ENCODE measurements around the gene GRID1. TPM values are rescaled to one million over a fixed set of nuclear protein-coding genes. Genes with fewer than 3 reads are reported as not detected.

The GRID1 gene
- total RNA-seq, 2 donors from 2014 or later = 0.37 to 0.67 TPM

DNA sequence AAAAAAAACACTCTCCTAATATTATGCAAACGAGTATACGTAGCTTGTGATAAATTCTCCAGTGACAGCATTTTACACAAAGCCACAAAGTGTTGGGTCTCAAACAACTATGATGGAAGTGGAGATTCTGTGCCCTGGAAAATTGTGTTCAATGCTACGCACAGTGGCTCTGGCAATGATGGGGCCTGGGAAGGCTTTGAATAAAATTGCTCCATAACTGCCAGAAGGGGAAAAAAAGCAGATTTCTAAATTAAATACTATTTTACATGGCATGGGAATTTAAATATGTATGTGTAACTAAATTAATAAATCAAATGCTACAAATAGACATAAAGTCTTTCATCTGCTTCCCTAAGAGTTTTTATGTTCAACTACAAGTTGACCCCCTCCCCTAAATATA, 306.7 kb downstream of the GRID1 start:
- H3K27ac ChIP-seq = no peak overlapping the region
- TF ChIP-seq, protein P1, sequence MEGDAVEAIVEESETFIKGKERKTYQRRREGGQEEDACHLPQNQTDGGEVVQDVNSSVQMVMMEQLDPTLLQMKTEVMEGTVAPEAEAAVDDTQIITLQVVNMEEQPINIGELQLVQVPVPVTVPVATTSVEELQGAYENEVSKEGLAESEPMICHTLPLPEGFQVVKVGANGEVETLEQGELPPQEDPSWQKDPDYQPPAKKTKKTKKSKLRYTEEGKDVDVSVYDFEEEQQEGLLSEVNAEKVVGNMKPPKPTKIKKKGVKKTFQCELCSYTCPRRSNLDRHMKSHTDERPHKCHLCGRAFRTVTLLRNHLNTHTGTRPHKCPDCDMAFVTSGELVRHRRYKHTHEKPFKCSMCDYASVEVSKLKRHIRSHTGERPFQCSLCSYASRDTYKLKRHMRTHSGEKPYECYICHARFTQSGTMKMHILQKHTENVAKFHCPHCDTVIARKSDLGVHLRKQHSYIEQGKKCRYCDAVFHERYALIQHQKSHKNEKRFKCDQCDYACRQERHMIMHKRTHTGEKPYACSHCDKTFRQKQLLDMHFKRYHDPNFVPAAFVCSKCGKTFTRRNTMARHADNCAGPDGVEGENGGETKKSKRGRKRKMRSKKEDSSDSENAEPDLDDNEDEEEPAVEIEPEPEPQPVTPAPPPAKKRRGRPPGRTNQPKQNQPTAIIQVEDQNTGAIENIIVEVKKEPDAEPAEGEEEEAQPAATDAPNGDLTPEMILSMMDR (IDR thresholded peaks at IDR 0.05) = no peak
- H3K27me3 ChIP-seq = no peaks in the 10 kb centered on the region
- H3K9me3 ChIP-seq = no peaks in the 10 kb centered on the region
- peaks cover 0 to 7% of the 10 kb centered on the region in 2 donors for H3K4me1 ChIP-seq
- no peaks in the 10 kb centered on the region for H3K36me3 ChIP-seq
- no peak for DNase-seq (ENCODE audit: low spot score)
- H3K4me3 ChIP-seq = no peak overlapping the region

DNA sequence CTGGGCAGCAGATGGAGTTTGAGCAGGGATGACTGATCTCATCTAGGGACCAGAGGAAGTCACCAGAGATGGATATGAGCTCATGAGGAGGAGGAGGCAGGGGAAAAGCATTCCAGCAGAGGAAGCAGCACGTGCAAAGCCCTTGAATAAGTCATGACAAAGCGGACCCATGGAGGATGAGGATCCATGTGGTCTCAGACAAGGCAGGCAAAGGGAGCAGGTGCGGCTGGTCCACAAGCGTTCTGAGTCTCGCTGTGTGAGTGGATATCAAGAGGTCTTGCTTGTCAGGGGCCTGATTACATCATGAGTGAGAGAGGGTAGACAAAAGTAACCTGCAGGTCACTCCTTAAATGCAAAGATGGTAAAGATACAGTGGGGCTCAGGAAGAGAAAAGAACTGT, 307.6 kb downstream of the GRID1 start:
- no peaks in the 10 kb centered on the region for H3K36me3 ChIP-seq
- TF ChIP-seq, protein P1 (IDR thresholded peaks at IDR 0.05) = no peak

DNA sequence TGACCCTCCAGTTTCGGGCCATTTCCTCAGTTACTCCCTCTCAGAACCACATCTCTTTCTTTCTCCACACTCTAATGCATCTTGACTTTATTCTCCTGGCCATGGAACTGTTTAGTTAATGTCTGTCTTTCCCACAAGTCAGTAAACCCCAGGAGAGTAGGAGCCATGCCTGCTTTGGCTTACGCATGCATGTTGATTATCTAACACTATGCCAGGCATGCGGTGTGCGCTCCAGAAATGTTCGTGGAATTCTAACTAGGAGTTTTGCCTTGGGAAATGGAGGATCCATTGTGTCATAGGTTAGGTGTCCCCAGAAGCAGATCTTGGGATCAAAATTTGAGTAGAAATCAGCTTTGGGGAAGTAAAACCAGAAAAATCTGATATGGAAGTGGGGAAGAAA, 308.9 kb downstream of the GRID1 start:
- DNase-seq (ENCODE audit: low spot score) = no peak
- TF ChIP-seq, protein P1 (IDR thresholded peaks at IDR 0.05) = no peak
- Histone ChIP-seq H3K4me3 (no peak overlapping the region), H3K9me3 (no peaks in the 10 kb centered on the region), H3K27ac (peak overlapping the region in 1 of 2 donors; percentile 18), H3K36me3 (no peaks in the 10 kb centered on the region), H3K27me3 (no peaks in the 10 kb centered on the region), H3K4me1 (peaks cover 0 to 7% of the 10 kb centered on the region in 2 donors)

More for the DNA sequence above, 307.6 kb downstream of the GRID1 start:
- Histone ChIP-seq H3K4me1 (peaks cover 0 to 7% of the 10 kb centered on the region in 2 donors), H3K9me3 (no peaks in the 10 kb centered on the region), H3K27me3 (no peaks in the 10 kb centered on the region), H3K27ac (no peak overlapping the region), H3K4me3 (no peak overlapping the region)
- DNase-seq (ENCODE audit: low spot score) = no peak

DNA sequence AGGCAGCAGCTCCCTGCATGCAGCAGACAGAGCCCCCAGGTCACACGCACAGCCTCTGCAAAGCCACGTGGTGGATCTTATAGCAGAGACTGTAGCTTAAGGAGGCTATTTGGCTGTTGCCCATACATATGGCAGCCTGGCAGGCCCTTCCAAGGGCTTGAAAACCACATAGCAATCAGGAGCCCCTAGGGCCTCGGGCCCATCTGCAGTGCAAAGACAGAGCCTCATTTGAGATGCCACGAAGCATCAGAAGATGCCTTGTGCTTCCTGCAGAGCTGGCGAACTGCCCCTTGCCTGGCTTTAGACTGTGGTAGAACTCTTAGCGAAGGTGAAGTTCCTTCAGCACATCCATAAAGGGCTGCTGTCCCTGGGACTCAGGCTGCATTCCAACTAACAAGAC, 309.9 kb downstream of the GRID1 start:
- DNase-seq (ENCODE audit: low spot score) = no peak
- H3K36me3 ChIP-seq = no peaks in the 10 kb centered on the region
- TF ChIP-seq, protein P1 (IDR thresholded peaks at IDR 0.05) = no peak
- no peaks in the 10 kb centered on the region for H3K9me3 ChIP-seq
- peaks cover 0 to 7% of the 10 kb centered on the region in 2 donors for H3K4me1 ChIP-seq
- no peak overlapping the region for H3K4me3 ChIP-seq
- no peak overlapping the region for H3K27ac ChIP-seq
- H3K27me3 ChIP-seq = no peaks in the 10 kb centered on the region

DNA sequence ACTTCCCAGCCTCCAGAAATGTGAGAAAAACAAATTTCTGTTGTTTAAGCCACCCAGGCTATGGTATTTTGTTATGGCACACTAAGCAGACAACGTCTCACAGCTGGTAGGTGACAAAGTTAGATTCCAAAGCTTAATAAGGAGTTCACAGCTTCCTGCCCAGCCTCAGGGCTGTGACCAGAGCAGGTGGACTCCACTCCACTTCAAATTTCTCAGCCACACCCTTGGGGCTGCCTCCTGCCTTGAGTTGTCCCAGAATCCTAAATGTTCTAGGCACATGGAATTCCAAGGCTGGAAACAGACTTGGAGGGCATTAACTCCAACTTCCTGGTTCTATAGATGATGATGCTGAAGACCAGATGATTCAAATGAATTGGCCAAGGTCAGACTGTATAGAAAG, 310.7 kb downstream of the GRID1 start:
- DNase-seq (ENCODE audit: low spot score) = no peak
- TF ChIP-seq, protein P1 (IDR thresholded peaks at IDR 0.05) = no peak
- peaks cover 0 to 2% of the 10 kb centered on the region in 2 donors for H3K9me3 ChIP-seq

DNA sequence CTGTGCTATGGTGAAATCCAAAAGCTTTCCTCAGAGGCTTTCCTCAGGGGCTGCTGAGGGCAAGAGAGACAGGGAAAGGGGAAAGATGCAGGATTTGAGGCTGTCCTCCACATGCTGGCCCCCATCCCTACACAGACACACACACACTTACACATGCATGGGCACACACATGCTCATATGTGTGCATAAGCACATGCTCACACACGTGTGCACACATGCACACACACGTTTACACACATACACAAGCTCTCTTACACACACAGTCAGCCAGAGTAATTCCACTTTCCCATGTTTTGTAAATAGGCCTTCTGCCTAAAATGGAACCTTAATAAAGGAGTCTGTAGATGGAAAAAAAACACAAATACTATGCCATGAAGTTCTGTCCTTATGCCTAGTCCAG, 312.9 kb downstream of the GRID1 start:
- DNase-seq (ENCODE audit: low spot score) = no peak
- Histone ChIP-seq H3K27ac (no peak overlapping the region), H3K27me3 (no peaks in the 10 kb centered on the region), H3K36me3 (no peaks in the 10 kb centered on the region), H3K9me3 (peaks cover 0 to 5% of the 10 kb centered on the region in 2 donors), H3K4me1 (peaks cover 0 to 7% of the 10 kb centered on the region in 2 donors), H3K4me3 (no peak overlapping the region)
- TF ChIP-seq, protein P1 (IDR thresholded peaks at IDR 0.05) = no peak

More for the DNA sequence above, 310.7 kb downstream of the GRID1 start:
- no peak overlapping the region for H3K4me3 ChIP-seq
- no peak overlapping the region for H3K27ac ChIP-seq
- no peaks in the 10 kb centered on the region for H3K36me3 ChIP-seq
- no peaks in the 10 kb centered on the region for H3K27me3 ChIP-seq
- H3K4me1 ChIP-seq = peaks cover 0 to 7% of the 10 kb centered on the region in 2 donors
